Measurements from ENCODE around the gene PRKG1. TPM values are rescaled to one million over a fixed set of nuclear protein-coding genes. Genes with fewer than 3 reads are reported as not detected.

PRKG1 gene
- total RNA-seq, 1 donor from 2014 or later, result 4.6 TPM

DNA sequence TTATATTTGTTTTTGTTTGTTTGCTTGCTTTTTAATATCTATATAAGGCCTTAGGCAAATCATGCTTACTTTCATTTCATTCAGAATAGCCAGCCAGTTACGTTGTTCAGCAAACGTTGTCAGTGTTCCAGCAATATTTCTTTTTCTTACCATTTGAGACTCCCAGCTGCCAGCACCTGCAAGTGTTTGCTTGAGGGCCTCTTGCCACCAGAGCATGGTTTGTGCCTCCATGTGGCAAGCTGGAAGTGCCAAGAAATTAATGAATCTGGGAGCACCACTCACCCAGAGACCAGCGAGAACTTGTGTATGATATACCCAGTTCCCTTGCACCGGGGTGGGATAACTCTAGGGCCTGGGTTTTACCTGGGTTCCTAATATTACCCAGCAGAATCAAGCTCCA is 802.2 kb downstream of the PRKG1 start:
- no peak for DNase-seq (ENCODE audit: low spot score, unreplicated experiment)
- H3K27me3 Mint-ChIP-seq, result no peaks in the 10 kb centered on the region
- no peaks in the 10 kb centered on the region for H3K36me3 Mint-ChIP-seq (ENCODE audit: insufficient read depth)
- peaks cover 3% of the 10 kb centered on the region for H3K9me3 Mint-ChIP-seq (ENCODE audit: low read depth)
- no peak overlapping the region for H3K4me3 Mint-ChIP-seq (ENCODE audit: low read depth)
- H3K4me1 Mint-ChIP-seq (ENCODE audit: low read depth), result peaks cover 2% of the 10 kb centered on the region
- TF ChIP-seq, protein P1, sequence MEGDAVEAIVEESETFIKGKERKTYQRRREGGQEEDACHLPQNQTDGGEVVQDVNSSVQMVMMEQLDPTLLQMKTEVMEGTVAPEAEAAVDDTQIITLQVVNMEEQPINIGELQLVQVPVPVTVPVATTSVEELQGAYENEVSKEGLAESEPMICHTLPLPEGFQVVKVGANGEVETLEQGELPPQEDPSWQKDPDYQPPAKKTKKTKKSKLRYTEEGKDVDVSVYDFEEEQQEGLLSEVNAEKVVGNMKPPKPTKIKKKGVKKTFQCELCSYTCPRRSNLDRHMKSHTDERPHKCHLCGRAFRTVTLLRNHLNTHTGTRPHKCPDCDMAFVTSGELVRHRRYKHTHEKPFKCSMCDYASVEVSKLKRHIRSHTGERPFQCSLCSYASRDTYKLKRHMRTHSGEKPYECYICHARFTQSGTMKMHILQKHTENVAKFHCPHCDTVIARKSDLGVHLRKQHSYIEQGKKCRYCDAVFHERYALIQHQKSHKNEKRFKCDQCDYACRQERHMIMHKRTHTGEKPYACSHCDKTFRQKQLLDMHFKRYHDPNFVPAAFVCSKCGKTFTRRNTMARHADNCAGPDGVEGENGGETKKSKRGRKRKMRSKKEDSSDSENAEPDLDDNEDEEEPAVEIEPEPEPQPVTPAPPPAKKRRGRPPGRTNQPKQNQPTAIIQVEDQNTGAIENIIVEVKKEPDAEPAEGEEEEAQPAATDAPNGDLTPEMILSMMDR (IDR thresholded peaks at IDR 0.05; ENCODE audit: unreplicated experiment), result no peak
- H3K27ac Mint-ChIP-seq, result no peak overlapping the region

DNA sequence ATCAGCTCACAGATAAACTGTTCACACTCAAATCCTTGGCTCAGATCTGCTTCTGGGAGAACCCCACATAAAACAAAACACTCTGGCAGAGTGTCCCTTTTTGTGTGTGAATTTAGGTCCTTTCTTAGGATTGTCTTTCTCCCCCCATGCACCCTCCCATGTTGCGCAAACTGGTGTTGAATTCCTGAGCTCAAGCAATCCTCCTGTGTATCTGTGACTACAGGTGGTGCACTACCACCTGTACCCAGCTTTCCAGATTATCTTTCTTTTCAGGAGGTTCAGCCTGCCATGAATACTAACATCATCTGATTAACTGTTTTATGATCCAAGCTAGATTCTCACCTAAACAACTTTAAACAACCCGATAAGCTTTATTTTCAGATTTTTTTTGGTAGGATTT is 802.7 kb downstream of the PRKG1 start:
- H3K27me3 Mint-ChIP-seq, result no peaks in the 10 kb centered on the region
- H3K4me3 Mint-ChIP-seq (ENCODE audit: low read depth), result no peak overlapping the region
- peaks cover 3% of the 10 kb centered on the region for H3K9me3 Mint-ChIP-seq (ENCODE audit: low read depth)
- H3K36me3 Mint-ChIP-seq (ENCODE audit: insufficient read depth), result no peaks in the 10 kb centered on the region
- no peak for DNase-seq (ENCODE audit: low spot score, unreplicated experiment)
- peaks cover 2% of the 10 kb centered on the region for H3K4me1 Mint-ChIP-seq (ENCODE audit: low read depth)
- no peak overlapping the region for H3K27ac Mint-ChIP-seq
- TF ChIP-seq, protein P1 (IDR thresholded peaks at IDR 0.05; ENCODE audit: unreplicated experiment), result no peak

DNA sequence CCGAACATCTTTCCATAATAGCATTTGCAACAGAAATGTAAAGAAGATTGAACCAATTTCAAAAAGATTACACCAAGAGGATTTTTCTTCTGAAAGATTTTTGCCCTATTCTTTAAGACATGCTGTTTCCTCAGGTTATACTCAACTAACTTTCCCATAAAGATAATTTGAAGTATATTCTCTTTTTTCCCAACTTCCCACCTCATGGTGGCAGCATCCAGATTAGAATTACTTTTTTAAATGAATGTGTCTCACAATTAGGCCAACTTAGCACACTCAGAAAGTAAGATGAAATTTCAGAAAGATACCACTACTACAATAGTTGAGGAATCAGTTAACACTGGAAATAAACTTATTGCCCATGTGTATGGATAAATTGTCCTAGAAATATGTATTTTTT is 803.3 kb downstream of the PRKG1 start:
- Mint-ChIP-seq H3K36me3 (ENCODE audit: insufficient read depth) (no peaks in the 10 kb centered on the region), H3K4me3 (ENCODE audit: low read depth) (no peak overlapping the region), H3K27me3 (no peaks in the 10 kb centered on the region), H3K27ac (no peak overlapping the region), H3K9me3 (ENCODE audit: low read depth) (peaks cover 3% of the 10 kb centered on the region), H3K4me1 (ENCODE audit: low read depth) (peaks cover 2% of the 10 kb centered on the region)
- TF ChIP-seq, protein P1 (IDR thresholded peaks at IDR 0.05; ENCODE audit: unreplicated experiment), result no peak
- DNase-seq (ENCODE audit: low spot score, unreplicated experiment), result no peak

DNA sequence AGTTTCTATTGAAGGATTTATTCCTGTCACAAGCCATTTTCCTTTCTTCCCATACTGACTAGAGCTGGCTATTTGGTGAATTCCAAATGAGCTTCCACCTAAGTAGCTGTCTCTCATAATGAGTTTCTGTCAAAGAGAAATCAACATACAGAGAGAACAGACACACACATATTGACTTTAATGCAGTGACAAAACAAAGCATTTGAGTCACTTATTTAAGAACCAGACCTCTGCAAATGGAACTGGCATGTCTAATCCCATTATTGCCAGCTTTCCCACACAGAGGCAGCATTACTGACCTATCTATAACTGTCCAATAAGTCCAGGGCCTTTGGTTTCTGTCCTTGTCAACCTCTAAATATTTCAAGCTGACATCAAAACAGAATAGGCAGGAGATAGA is 804.4 kb downstream of the PRKG1 start:
- Mint-ChIP-seq H3K4me1 (ENCODE audit: low read depth) (peaks cover 2% of the 10 kb centered on the region), H3K27me3 (no peaks in the 10 kb centered on the region), H3K4me3 (ENCODE audit: low read depth) (no peak overlapping the region), H3K27ac (no peak overlapping the region), H3K9me3 (ENCODE audit: low read depth) (peaks cover 3% of the 10 kb centered on the region), H3K36me3 (ENCODE audit: insufficient read depth) (no peaks in the 10 kb centered on the region)
- DNase-seq (ENCODE audit: low spot score, unreplicated experiment), result no peak
- TF ChIP-seq, protein P1 (IDR thresholded peaks at IDR 0.05; ENCODE audit: unreplicated experiment), result no peak

DNA sequence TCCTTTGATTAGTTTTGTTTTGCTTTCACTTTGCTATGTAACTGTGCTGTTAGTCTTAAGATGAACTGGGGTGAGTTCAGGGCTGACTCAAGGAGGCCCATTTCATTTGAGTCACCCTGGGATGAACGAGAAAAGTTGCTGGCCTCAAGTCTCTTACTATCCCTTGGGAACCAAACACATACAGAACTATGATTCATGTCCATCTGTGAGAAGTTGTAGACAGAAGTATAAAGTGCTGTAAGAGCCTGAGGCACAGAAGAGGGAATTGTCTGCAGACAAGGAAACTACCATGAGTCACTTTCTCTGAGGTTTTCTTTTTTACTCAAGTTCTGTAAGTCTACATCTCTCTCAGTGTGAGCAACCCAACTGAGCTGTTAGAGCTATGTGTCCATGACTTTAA is 805.0 kb downstream of the PRKG1 start:
- DNase-seq (ENCODE audit: low spot score, unreplicated experiment), result no peak
- Mint-ChIP-seq H3K36me3 (ENCODE audit: insufficient read depth) (no peaks in the 10 kb centered on the region), H3K4me3 (ENCODE audit: low read depth) (no peak overlapping the region), H3K9me3 (ENCODE audit: low read depth) (peaks cover 3% of the 10 kb centered on the region), H3K27ac (no peak overlapping the region), H3K27me3 (no peaks in the 10 kb centered on the region), H3K4me1 (ENCODE audit: low read depth) (peaks cover 2% of the 10 kb centered on the region)
- TF ChIP-seq, protein P1 (IDR thresholded peaks at IDR 0.05; ENCODE audit: unreplicated experiment), result no peak

All from progenitor cell of endocrine pancreas (in vitro differentiated cells).